T follicular helper cell (primary cell): Measurements from ENCODE around the gene CAMK2B.

ENCODE experiments used
- DNase-seq: peaks from one replicate; pipeline ENCODE4 v3.0.0-alpha.2; 2020; ENCODE audit warnings: low read depth

The CAMK2B gene

DNA sequence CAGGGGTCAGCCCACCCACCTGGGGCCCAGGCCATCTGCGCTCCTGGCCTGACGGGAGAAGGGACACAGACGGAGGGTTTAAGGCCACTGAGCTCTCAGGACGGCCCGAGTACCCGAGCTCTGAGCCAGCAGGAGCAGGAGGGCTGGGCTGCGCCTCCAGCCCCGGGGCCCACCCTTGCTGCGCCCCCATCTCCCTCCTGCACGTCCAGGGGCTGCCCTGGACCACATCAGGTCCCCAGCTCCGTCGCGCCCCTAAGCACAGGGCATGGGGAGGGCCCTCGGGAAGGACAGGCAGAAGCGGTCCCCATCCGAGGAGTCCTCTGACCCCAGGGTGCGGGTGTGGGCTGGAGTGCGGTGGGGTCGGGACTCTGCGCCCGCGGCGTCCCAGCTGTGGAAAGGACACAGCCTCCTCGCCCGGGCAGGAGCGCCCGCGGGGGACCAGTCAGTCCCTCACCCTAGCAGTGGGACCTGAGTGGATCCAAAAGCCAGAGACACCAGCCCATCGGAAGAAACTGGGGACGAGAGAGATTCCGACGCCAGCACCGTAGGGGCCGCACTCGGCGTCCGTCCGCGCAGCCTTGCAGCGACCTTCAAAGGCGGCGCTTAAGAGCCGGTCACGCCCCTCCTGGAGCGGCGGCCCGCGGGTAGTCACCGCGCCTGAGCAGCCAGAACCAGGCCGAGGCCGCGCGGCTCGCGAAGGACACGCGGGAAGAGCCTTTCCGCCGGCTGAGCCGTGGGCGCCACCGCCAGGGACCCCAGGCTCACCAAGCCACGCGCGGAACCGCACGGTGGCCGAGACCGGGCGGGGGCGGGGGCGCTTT is 15.9 kb downstream of the CAMK2B start:
- no peak for DNase-seq

DNA sequence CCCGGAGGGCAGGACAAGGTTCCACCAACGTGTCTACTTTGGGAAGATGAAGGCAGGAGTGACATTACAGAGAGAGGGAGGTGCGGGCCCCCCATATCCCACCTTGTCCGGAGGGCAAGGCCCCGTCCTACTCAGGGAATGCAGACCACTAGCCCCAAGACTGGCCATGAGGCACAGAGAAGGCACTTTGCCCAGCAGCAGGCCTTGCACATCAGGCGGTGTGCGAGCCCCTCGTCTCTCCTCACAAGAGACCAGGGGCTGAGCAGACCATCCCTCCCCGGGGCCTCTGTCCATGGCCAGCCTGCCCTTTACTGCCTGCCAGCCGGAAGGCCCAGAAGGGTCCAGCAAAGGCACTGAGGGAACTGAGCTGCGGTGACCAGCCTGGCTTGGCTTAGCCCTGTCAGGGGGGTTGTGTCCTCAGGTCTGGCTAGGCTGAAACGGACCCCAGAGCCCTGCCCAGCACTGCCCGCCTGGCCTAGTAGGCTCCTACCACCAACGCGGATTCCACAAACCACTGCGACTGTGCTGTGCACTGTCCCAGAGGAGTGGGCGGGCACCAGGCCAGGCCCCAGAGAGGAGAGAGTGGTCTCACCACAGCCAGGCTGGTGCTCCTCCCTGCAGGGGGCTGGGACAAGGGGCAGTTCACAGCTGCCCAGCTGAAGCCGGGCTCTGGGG is 16.7 kb downstream of the CAMK2B start:
- DNase-seq = no peak

GRCh38 chr7:44307905-44308595 is 17.3 kb downstream of the CAMK2B start:
- no peak for DNase-seq

- DNase-seq = no peak
Measured at GRCh38 chr7:44307301-44307900, 18.0 kb downstream of the CAMK2B start.

- no peak for DNase-seq
Measured at GRCh38 chr7:44306606-44307005, 18.8 kb downstream of the CAMK2B start.

DNA sequence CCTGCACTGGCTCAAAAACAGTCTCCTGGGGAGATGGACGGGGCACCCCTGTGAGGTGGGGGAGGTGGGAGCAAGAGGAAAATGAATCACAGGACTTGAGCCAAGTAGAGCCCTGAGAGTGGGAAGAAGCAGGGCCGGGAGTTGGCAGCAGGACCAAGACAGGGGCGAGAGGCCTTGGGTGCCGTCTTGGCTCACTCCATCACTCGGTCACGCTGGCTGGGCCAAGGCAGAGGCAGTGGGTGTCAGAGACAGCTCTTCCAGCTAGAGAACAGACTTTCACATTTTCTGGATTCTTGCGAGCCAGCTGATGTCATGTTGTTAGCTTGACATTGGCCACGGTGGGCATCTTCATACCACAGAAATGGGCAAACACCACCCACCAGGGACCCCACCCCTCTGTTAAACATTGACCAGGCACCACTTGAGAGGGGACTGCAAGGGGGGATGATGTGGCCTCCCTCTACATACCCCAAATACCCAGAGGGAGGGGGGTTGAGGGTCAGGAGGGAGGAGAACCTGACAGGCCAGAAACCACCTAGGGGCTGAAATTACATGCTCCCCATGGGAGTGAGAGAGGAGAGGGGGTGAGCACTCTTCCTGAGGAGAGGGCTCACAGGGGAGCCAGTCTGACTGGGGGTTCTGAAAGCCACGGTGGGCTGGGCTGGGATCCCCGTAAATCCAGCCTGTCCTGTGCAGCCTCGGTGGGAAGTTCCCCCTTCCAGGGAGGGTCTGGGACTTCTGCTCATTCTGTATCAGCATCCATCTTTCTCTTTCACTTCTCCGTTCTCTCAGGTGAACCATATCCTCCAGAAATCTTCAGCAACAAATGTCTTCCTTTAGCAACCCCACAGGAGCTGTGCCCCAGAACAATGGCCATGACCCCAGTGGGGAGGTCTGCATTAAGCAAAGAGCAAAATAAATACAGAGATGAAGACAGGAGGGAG is 19.6 kb downstream of the CAMK2B start:
- no peak for DNase-seq

DNA sequence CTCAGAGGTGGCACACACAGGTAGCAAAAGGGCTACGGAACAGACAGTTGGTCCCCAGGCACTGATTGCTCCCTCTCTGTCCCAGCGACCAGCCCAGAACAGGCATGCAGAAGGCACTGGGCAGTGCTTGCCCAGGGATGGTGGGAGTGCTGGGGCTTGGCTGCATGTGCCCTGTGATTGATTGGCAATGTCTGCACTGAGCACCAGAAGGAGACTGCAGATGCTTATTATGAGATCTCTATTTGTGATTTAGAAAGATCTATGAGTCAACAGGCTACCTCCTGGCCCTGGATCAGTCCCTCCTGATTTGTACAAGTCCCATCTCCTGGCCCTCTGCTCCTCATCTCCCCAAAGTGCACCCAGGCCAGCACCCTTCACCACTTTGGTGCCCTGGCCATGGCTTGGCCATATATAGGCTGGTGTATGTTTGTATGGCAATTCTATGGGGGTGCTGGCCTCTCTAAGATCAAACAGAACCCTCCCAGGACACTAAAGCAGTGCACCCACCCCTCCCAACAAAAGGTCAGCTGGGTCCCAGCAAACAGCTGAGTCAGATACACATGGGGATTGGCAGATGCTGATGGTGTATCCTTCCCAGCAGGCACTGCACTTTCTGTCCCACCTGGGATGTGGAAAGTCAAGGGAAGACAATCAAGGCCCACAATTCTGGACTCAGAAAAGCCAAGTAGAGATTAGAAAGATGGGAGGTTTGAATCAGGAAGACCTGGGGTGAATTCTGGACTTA is 30.9 kb downstream of the CAMK2B start:
- no peak for DNase-seq

- DNase-seq = no peak
Measured at GRCh38 chr7:44293561-44294324, 31.7 kb downstream of the CAMK2B start.

DNA sequence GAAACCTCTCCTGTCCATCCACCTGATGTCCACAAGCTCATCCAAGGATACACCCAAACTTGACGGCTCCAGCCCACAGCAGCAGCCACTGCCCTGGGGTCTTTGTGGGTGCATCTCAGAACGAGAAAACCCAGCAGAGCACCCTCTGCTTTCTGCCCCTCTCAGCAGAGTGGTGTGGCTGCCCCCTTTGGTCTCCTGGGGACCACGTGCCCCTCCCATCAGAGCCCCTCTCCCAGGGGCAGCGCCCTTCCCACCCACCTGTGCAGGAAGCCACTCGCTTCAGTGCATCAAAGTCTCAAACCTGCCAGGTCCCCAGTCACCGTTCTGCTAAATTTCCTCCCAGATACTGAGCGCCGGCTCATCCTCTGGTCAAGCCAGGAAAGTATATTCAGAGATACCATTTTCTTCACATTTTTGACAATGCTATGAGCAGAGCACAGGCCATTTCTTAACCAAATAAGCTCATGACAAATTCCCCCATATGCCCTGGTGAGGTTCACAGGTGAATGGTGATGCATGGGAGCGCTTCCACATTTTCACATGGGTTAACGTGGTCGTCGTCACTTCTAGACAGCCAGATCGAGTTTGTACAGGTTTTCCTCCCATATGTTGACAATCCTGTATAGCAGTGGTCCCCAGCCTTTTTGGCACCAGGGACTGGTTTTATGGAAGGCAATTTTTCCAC is 32.4 kb downstream of the CAMK2B start:
- DNase-seq = no peak

- DNase-seq = no peak
Measured at GRCh38 chr7:44292420-44292817, 33.0 kb downstream of the CAMK2B start.

DNA sequence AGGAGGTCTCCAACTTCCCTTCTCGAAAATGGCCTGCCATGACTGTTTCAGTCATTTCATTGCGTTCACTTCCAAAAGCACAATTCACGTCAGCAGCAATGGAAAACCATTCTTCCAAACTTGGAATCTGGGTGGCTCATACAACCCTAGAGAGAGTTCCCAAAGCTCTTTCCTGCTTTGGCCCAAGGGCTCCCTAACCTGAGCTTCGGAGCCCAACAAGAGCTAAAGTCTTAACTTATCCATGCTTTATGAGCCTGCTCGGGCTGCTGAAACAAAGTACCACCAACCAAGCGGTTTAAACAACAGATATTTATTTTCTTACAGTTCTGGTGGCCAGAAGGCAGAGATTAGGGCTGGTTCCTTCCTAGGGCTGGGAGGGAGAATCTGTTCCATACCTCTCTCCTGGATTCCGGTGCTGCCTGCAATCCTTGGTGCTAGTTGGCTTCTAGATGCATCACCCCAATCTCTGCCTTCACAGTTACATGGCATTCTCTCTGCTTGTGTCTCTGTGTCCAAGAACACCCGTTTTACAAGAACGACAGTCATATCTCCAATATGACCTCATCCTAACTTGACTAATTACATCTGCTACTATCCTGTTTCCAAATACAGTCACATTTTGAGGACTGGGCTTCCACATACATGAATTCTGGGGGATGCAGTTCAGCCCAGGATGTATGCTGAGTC is 33.5 kb downstream of the CAMK2B start:
- DNase-seq = no peak

GRCh38 chr7:44291066-44291732 is 34.2 kb downstream of the CAMK2B start:
- no peak for DNase-seq

DNA sequence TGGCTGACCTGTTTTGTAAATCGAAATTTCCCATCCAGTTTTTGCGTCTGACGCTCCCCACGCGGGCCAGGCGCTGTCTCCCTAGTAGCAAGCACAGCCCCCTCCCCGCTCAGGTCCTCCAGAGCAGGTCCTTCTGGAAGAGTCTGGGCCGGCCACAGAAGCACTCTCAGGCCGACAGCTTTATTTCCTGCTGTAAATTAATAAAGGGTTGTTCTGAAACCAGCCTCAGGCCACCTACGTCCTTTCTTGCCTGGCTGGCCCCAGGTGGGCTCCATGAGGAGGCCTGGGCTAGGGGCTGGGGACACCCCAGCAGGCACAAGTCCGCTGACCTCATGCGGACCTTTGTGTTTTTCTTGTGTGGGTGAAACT is 35.2 kb downstream of the CAMK2B start:
- no peak for DNase-seq

- no peak for DNase-seq
Measured at GRCh38 chr7:44289341-44290251, 35.8 kb downstream of the CAMK2B start.

DNA sequence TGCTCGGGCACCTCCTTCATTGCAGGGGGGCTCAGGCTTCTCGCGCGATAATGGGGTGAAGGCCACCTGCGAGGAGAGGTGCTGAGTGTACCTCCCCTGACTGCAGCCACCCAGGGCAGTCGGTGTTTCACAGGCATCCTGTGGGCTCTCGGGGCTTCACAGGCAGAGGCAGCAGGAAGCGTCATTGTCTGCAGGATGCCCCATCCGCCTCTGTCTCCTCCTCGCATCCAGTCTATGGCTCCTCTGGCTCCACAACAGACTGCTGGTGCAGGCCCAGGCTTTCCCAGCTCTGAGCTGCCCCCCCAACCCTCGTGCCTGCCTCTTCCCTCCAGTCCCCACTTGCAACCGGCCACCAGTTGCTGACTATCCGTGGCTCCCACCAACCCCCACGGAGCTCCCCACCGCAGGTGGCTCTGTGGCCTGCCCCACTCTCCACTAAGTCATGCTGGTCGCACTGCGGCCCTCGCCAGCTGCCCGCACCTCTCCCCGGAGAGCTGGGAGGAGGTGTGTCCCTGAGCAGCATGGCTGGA is 36.5 kb downstream of the CAMK2B start:
- no peak for DNase-seq

GRCh38 chr7:44288381-44288685 is 37.1 kb downstream of the CAMK2B start:
- no peak for DNase-seq
